Renal cortical epithelial cell (primary cell): Measurements from ENCODE around the gene IGSF9. TPM values are rescaled to one million over a fixed set of nuclear protein-coding genes. Genes with fewer than 3 reads are reported as not detected.

Experiments
- DNase-seq: peaks from one replicate; pipeline ENCODE4 v3.0.0-alpha.2; 2011; ENCODE audit warnings: low read depth
- total RNA-seq: library from RNA; depleted of rRNA; stranded (reverse); fragments of >200 nt; gene quantifications from 2 replicates; pipeline ENCODE4 v1.2.3, GENCODE V29; 2014

The IGSF9 gene
- total RNA-seq, 1 donor from 2014 or later: not detected

DNA sequence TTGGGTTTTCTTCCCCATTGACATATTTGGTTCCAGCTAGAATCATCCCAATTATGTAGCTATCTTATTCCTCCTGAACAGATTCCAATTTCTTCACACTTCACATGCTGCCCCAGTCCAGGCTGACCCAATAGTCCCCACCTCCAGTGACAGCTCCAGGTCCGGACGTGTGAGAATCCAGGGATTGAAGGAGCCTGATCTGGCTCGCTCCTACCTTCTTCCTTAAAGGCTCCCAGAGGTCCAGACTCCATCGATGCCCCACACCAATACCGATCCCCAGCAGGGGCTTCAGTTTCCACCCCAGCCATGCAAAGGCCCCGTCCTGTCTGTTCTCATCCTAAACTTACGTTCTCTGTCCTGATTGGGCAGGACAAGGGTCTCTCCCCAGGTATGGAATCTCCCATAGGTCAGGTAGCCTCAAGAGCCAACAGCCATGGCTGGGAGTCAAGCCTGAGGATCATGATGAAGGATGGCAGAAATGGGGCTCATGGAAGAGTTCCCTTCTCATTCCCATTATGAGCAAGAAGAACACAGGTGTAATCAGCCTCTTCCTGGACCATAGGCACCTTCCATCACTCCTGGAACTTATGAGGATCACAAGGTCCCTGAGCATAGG, 29.0 kb upstream of the IGSF9 start:
- no peak for DNase-seq

- DNase-seq: no peak
Observed at GRCh38 chr1:159973350-159973940, 28.0 kb upstream of the IGSF9 start.

- no peak for DNase-seq
Observed at GRCh38 chr1:159972443-159973205, 27.2 kb upstream of the IGSF9 start.

DNA sequence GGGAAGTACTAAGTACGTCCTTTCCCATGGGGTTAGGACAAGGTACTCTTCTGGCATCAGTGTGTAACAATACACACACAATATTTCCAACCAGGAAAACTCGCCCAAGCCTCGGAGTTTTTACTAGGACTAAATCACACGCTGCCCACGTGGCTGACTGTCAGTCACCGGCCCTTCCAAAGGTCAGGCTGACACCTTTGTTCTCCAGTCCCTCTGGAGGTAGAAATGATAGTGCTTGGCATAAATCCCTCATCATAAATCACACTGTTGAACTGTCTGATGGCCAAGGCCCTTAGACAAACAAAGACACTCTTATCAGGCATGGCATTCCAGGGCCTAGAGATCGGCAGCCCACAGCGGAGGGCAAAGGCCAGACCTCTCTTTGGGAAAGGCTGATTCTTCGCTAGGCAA, 25.5 kb upstream of the IGSF9 start:
- DNase-seq: no peak

GRCh38 chr1:159968901-159969300, 23.5 kb upstream of the IGSF9 start:
- DNase-seq: no peak

- DNase-seq: no peak
Observed at GRCh38 chr1:159965263-159965662, 19.9 kb upstream of the IGSF9 start.

GRCh38 chr1:159964144-159964543, 18.7 kb upstream of the IGSF9 start:
- DNase-seq: no peak

GRCh38 chr1:159962176-159962575, 16.8 kb upstream of the IGSF9 start:
- no peak for DNase-seq

GRCh38 chr1:159961636-159962035, 16.2 kb upstream of the IGSF9 start:
- DNase-seq: no peak

DNA sequence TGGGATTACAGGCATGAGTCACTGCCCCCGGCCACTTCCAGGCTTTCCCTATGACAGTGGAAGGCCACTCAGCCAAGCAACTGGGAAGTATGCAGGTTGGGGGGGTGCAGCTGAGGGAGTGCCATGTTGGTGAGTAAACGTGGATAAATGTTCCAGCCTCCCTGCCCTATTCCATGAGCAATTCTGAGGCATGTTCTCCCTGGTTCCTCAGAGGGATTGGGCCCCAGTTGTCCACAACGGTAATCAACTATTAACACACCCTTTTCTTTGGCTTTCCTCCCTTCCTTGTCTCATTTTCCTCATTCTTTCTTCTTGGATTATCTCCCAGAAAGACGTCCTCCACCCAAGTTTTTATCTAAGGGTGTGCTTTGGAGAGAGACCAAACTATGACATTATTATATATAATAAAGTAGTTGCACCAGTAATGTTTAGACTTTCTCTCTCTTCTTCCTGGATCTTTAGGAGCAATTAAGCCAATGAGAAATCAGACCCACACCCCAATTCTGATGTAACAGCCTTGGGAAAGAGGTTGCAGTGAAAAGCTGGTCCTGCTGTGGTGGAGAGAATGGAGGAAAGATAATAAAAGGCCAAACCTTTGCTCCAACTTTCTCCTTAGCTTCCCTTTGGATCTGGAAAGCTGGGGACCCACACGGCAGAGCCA, 15.4 kb upstream of the IGSF9 start:
- no peak for DNase-seq

DNA sequence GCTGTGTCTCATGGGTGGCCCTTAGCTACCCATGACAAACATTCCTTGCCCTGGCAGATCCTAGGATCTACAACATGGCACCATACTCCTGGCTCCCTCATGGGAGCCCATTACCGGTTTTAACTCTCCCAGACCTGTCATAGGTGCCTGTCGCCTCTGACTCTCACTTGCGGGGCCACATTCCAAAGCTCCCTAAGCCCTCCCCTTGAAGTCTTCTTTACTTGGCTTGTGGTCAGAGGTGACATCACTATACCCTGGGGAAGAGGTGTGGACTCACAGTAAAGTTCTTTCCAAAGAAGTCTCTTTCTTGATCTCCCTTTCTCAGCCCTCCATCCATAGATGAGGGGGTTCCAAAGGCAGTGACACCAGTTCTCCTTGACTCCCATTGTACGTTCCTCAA, 14.0 kb upstream of the IGSF9 start:
- no peak for DNase-seq

GRCh38 chr1:159958719-159959380, 13.4 kb upstream of the IGSF9 start:
- no peak for DNase-seq

DNA sequence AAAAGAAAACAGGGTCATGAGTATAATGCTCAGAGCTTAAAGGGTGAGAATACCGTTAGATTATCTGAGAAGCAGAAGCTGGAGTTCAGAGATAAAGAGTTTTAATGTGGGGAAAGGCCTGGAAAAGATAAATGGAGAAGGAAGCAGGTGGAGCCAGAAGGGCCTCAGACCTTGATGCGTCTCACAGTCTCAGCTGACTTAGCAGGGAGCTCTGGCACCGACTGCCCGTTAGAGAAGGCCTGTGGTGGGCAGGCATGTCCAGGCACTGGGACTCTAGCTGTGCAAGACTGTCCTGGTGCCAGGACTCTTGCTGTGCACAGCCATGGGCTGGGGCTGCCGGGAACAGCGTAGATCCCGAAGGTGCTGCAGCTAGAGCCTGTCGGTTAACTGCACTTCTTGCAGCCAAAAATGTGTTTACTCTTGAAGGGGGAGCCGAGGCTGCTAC, 12.4 kb upstream of the IGSF9 start:
- DNase-seq: no peak

- DNase-seq: no peak
Observed at GRCh38 chr1:159955456-159955855, 10.0 kb upstream of the IGSF9 start.

GRCh38 chr1:159953536-159954515, 8.4 kb upstream of the IGSF9 start, which contains the start of gene SLAMF9:
SLAMF9 (minus strand) TSS chr1:159954237; CDS start chr1:159954137, 100 bp downstream.
- DNase-seq: no peak

DNA sequence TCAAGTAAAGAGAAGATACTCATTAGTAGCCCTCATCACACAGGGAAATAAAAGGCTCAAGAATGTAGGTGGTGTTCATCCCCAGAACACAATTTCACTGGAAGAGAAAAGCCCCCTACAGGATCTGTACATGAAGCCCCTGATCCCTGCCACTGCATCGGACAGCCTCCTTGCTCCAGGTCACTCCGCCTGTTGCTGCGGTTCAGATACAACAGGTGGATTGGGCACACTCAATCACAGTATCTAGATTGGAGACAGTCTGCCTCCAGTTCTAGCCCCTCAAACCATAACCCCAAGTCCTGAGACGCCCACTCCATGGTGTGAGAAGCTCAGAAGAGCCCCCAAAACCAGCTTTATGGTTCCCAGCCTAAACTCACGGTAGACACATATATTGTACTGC, 7.5 kb upstream of the IGSF9 start:
- no peak for DNase-seq

GRCh38 chr1:159951551-159951950, 6.1 kb upstream of the IGSF9 start:
- no peak for DNase-seq

GRCh38 chr1:159951016-159951415, 5.6 kb upstream of the IGSF9 start:
- no peak for DNase-seq

- DNase-seq: no peak
Observed at GRCh38 chr1:159949981-159950381, 4.6 kb upstream of the IGSF9 start.

- no peak for DNase-seq
Observed at GRCh38 chr1:159949123-159949522, 3.7 kb upstream of the IGSF9 start.

DNA sequence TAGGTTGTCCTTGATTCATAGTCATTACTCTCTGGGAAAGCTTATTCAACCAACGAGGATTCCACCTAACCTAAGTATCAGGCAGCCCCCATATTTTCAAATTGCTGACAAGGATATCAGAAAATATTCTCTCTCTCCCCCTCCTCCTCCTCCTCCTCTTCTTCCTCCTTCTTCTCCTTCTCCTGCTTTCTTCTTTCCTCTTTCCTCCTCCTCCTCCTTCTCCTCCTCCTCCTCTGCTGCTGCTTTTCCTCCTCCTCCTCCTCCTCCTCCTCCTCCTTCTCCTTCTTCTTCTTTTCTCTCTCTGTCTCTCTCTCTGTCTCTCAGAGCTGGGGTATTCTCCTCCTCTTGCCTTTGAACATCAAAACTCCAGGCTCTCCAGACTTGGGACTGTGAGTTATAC, 2.5 kb upstream of the IGSF9 start:
- DNase-seq: no peak
